ENCODE data around the gene TXLNB.

The TXLNB gene

DNA sequence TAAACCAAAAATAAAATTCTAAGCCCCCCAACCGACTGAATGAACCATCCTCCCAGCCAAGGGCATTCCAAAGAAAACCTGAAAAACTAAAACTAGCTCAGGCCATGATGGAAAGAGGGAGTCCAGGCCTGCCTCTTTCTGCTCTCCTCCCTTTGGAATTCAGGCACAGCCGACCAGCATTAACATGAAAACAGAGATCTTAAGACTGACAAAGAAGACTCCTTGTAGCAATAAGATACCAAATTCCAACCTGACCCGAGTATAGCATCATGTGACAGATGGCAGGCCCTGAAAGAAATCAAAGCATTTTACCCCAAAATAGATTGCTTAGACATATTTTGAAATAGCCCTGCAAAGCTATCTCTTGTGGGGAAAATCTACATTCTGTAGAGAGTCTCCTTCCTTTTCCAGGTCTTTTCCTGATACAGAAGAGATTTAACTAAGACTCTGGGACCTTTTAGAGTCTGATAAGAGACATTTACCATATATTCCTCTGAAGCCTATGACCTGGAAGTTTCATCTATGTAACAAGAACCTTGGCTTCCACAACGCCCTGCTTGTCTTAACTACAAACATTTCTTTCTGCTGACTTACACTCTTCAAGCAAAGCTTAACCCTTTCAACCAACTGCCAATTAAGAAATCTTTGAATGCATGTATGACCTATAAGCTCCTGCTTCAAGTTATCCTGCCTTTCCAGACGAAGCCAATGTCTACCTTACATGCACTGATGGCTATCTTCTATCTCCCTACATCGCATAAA is 22.2 kb upstream of the TXLNB start:
- no peaks in the 10 kb centered on the region for H3K27me3 ChIP-seq (replicated peaks; ENCODE audit: insufficient read depth, low read length)
- no peaks in the 10 kb centered on the region for H3K79me2 ChIP-seq (ENCODE audit: low read length)
- H3K4me1 ChIP-seq (ENCODE audit: low read length), result peaks cover 58% of the 10 kb centered on the region
- H3K27ac ChIP-seq (ENCODE audit: low read length), result peak overlapping the region; percentile 77
- H4K20me1 ChIP-seq (ENCODE audit: insufficient read depth, low read length), result no peaks in the 10 kb centered on the region
- peaks cover 30% of the 10 kb centered on the region for H3F3A ChIP-seq (ENCODE audit: insufficient read depth, low read length)
- peak; percentile 7 for DNase-seq
- peak overlapping the region; percentile 58; the same call in 1 of the 2 replicates for H3K4me2 ChIP-seq (ENCODE audit: low read depth, low read length)
- H3K9ac ChIP-seq (ENCODE audit: low read length), result peak overlapping the region; percentile 24; the same call in 1 of the 2 replicates
- TF ChIP-seq, protein P1, sequence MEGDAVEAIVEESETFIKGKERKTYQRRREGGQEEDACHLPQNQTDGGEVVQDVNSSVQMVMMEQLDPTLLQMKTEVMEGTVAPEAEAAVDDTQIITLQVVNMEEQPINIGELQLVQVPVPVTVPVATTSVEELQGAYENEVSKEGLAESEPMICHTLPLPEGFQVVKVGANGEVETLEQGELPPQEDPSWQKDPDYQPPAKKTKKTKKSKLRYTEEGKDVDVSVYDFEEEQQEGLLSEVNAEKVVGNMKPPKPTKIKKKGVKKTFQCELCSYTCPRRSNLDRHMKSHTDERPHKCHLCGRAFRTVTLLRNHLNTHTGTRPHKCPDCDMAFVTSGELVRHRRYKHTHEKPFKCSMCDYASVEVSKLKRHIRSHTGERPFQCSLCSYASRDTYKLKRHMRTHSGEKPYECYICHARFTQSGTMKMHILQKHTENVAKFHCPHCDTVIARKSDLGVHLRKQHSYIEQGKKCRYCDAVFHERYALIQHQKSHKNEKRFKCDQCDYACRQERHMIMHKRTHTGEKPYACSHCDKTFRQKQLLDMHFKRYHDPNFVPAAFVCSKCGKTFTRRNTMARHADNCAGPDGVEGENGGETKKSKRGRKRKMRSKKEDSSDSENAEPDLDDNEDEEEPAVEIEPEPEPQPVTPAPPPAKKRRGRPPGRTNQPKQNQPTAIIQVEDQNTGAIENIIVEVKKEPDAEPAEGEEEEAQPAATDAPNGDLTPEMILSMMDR (IDR thresholded peaks at IDR 0.05; ENCODE audit: low read length), result no peak
- TF ChIP-seq EZH2 (optimal IDR thresholded peaks at IDR 0.05; ENCODE audit: low read depth, low read length), result no peak
- H3K9me2 ChIP-seq (replicated peaks; ENCODE audit: insufficient read depth, low read length), result no peaks in the 10 kb centered on the region
- no peak overlapping the region for H3K4me3 ChIP-seq (ENCODE audit: low read length)
- no peaks in the 10 kb centered on the region for H3K36me3 ChIP-seq (replicated peaks; ENCODE audit: insufficient read depth, low read length)
- H2AFZ ChIP-seq (ENCODE audit: low read length), result peak overlapping the region; percentile 24; the same call in 1 of the 2 replicates
- no peaks in the 10 kb centered on the region for H3K9me3 ChIP-seq (replicated peaks; ENCODE audit: insufficient read depth, low read length)

DNA sequence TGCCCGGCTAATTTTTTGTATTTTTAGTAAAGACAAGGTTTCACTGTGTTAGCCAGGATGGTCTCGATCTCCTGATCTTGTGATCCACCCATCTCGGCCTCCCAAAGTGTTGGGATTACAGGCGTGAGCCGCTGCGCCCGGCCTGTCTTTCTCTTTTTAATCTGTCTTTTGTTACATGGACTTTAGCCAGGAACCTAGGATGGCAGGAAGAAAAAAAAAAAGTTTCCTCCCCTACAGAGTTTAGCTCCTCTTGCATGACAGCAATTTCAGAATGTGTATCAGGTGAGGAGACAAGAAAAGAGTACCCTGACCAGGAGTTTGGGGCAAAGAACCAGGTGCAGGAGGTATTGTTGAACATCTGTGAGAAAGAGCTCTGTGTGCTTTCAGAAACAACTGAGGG is 21.4 kb upstream of the TXLNB start:
- H3K27ac ChIP-seq (ENCODE audit: low read length), result peak overlapping the region; percentile 77
- H3K9me2 ChIP-seq (replicated peaks; ENCODE audit: insufficient read depth, low read length), result no peaks in the 10 kb centered on the region
- no peaks in the 10 kb centered on the region for H3K27me3 ChIP-seq (replicated peaks; ENCODE audit: insufficient read depth, low read length)
- H4K20me1 ChIP-seq (ENCODE audit: insufficient read depth, low read length), result no peaks in the 10 kb centered on the region
- peaks cover 30% of the 10 kb centered on the region for H3F3A ChIP-seq (ENCODE audit: insufficient read depth, low read length)
- peak overlapping the region; percentile 58; the same call in 1 of the 2 replicates for H3K4me2 ChIP-seq (ENCODE audit: low read depth, low read length)
- TF ChIP-seq EZH2phosphoT487 (IDR thresholded peaks at IDR 0.05; ENCODE audit: low read length) (no peak), EZH2 (optimal IDR thresholded peaks at IDR 0.05; ENCODE audit: low read depth, low read length) (no peak)
- TF ChIP-seq, protein P1 (IDR thresholded peaks at IDR 0.05; ENCODE audit: low read length), result no peak
- DNase-seq, result peak; percentile 78
- H3K9me3 ChIP-seq (replicated peaks; ENCODE audit: insufficient read depth, low read length), result no peaks in the 10 kb centered on the region
- H3K36me3 ChIP-seq (replicated peaks; ENCODE audit: insufficient read depth, low read length), result no peaks in the 10 kb centered on the region
- no peak overlapping the region for H2AFZ ChIP-seq (ENCODE audit: low read length)
- peak overlapping the region; percentile 24; the same call in 1 of the 2 replicates for H3K9ac ChIP-seq (ENCODE audit: low read length)
- peaks cover 55% of the 10 kb centered on the region for H3K4me1 ChIP-seq (ENCODE audit: low read length)
- no peak overlapping the region for H3K4me3 ChIP-seq (ENCODE audit: low read length)
- H3K79me2 ChIP-seq (ENCODE audit: low read length), result no peaks in the 10 kb centered on the region

DNA sequence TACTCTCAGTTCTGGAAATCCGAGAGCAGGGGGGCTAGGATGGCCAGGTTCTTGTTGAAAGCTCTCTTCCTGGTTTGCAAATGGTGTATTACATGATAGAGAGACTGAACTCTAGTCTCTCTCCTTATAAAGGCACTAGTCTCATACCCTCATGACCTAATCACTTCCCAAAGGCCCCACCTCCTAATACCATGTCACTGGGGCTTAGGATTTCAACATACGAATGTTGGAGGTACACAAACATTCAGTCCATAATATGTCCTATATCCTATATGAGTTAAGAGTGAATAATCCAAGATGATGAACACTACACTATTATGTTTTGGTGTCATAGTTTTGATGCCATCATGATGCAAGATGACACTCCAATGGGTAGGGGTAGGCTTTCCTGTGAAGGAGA is 20.0 kb upstream of the TXLNB start:
- Histone ChIP-seq H3K9me3 (replicated peaks; ENCODE audit: insufficient read depth, low read length) (no peaks in the 10 kb centered on the region), H3K27ac (ENCODE audit: low read length) (peak overlapping the region; percentile 77; the same call in 1 of the 2 replicates), H2AFZ (ENCODE audit: low read length) (peak overlapping the region; percentile 57), H3K27me3 (replicated peaks; ENCODE audit: insufficient read depth, low read length) (no peaks in the 10 kb centered on the region), H3K9me2 (replicated peaks; ENCODE audit: insufficient read depth, low read length) (no peaks in the 10 kb centered on the region), H4K20me1 (ENCODE audit: insufficient read depth, low read length) (no peaks in the 10 kb centered on the region), H3F3A (ENCODE audit: insufficient read depth, low read length) (peaks cover 26% of the 10 kb centered on the region), H3K4me1 (ENCODE audit: low read length) (peaks cover 50% of the 10 kb centered on the region), H3K4me2 (ENCODE audit: low read depth, low read length) (peak overlapping the region; percentile 47), H3K36me3 (replicated peaks; ENCODE audit: insufficient read depth, low read length) (no peaks in the 10 kb centered on the region), H3K79me2 (ENCODE audit: low read length) (no peaks in the 10 kb centered on the region), H3K4me3 (ENCODE audit: low read length) (no peak overlapping the region), H3K9ac (ENCODE audit: low read length) (peak overlapping the region; percentile 22; the same call in 1 of the 2 replicates)
- TF ChIP-seq, protein P1 (IDR thresholded peaks at IDR 0.05; ENCODE audit: low read length), result no peak
- TF ChIP-seq EZH2 (optimal IDR thresholded peaks at IDR 0.05; ENCODE audit: low read depth, low read length) (no peak), EZH2phosphoT487 (IDR thresholded peaks at IDR 0.05; ENCODE audit: low read length) (no peak)
- no peak for DNase-seq
